Measurements from ENCODE around the gene AJAP1. TPM values are rescaled to one million over a fixed set of nuclear protein-coding genes. Genes with fewer than 3 reads are reported as not detected.

The AJAP1 gene
- total and polyA plus RNA-seq, 10 of the 15 experiments (the other 5 are each of a cell fraction or from before 2014, with no cell fraction given), result not detected

DNA sequence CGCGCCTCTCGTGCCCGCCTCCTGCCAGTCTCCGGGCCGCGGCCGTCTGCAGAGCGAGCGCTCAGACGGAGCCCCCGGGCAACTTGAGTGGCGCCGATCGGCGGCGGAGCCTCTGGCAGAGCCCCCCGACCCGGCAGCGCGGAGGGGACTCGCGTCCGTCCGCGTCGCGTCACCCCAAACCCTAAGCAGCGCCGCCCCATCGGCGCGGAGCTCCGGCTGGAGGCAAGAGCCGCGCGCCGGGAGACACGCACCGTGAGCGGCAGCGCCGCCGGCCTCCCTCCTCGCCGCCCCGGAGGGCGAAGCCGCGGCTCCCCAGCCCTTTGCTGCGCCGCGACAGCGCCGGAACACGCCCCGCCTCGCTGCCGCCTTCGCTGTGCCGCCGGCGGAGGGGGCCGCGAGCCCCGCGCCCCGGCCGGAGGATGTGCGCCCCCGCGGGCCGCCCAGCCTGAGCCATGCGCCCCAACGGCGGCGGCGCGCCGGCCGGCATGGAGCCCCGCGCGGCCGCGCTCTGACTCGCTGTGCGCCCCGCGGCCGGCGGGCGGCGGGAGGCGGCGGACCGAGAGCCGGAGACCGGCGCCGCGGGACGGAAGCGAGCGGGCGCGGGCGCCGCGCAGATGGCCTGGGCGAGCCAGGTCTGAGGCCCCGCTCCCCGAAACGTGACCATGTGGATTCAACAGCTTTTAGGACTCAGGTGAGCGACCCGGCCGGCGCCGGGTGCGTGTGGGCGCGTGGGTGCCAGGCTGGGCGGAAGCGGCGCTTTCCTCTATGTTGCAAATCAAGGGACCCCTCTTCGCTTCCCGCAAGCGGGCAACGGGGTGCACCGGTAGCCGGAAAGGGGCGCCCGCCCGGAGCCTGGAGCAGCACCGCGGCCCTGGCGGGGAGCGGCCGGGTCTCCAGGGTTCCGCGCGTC, 610 bp downstream of the AJAP1 start:
- DNase-seq (ENCODE audit: low read depth, low spot score) (no peak), ATAC-seq (no peak), FAIRE-seq (no peak)
- in situ Hi-C loops (cut with MboI), result loop anchor here (10.0 kb wide), 1 partner anchor 170 kb away; no protein-coding TSS in a partner anchor
- H3K4me1 ChIP-seq (ENCODE audit: control insufficient read depth, insufficient read depth, low read length), result no peaks in the 10 kb centered on the region
- TF ChIP-seq, protein P1, sequence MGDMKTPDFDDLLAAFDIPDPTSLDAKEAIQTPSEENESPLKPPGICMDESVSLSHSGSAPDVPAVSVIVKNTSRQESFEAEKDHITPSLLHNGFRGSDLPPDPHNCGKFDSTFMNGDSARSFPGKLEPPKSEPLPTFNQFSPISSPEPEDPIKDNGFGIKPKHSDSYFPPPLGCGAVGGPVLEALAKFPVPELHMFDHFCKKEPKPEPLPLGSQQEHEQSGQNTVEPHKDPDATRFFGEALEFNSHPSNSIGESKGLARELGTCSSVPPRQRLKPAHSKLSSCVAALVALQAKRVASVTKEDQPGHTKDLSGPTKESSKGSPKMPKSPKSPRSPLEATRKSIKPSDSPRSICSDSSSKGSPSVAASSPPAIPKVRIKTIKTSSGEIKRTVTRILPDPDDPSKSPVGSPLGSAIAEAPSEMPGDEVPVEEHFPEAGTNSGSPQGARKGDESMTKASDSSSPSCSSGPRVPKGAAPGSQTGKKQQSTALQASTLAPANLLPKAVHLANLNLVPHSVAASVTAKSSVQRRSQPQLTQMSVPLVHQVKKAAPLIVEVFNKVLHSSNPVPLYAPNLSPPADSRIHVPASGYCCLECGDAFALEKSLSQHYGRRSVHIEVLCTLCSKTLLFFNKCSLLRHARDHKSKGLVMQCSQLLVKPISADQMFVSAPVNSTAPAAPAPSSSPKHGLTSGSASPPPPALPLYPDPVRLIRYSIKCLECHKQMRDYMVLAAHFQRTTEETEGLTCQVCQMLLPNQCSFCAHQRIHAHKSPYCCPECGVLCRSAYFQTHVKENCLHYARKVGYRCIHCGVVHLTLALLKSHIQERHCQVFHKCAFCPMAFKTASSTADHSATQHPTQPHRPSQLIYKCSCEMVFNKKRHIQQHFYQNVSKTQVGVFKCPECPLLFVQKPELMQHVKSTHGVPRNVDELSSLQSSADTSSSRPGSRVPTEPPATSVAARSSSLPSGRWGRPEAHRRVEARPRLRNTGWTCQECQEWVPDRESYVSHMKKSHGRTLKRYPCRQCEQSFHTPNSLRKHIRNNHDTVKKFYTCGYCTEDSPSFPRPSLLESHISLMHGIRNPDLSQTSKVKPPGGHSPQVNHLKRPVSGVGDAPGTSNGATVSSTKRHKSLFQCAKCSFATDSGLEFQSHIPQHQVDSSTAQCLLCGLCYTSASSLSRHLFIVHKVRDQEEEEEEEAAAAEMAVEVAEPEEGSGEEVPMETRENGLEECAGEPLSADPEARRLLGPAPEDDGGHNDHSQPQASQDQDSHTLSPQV (IDR thresholded peaks at IDR 0.05), result no peak
- TF ChIP-seq, protein P2, sequence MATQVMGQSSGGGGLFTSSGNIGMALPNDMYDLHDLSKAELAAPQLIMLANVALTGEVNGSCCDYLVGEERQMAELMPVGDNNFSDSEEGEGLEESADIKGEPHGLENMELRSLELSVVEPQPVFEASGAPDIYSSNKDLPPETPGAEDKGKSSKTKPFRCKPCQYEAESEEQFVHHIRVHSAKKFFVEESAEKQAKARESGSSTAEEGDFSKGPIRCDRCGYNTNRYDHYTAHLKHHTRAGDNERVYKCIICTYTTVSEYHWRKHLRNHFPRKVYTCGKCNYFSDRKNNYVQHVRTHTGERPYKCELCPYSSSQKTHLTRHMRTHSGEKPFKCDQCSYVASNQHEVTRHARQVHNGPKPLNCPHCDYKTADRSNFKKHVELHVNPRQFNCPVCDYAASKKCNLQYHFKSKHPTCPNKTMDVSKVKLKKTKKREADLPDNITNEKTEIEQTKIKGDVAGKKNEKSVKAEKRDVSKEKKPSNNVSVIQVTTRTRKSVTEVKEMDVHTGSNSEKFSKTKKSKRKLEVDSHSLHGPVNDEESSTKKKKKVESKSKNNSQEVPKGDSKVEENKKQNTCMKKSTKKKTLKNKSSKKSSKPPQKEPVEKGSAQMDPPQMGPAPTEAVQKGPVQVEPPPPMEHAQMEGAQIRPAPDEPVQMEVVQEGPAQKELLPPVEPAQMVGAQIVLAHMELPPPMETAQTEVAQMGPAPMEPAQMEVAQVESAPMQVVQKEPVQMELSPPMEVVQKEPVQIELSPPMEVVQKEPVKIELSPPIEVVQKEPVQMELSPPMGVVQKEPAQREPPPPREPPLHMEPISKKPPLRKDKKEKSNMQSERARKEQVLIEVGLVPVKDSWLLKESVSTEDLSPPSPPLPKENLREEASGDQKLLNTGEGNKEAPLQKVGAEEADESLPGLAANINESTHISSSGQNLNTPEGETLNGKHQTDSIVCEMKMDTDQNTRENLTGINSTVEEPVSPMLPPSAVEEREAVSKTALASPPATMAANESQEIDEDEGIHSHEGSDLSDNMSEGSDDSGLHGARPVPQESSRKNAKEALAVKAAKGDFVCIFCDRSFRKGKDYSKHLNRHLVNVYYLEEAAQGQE (IDR thresholded peaks at IDR 0.05; ENCODE audit: low read depth, low read length), result no peak
- TF ChIP-seq SPI1 (IDR thresholded peaks at IDR 0.05; ENCODE audit: borderline replicate concordance, insufficient read depth, low read depth, low read length) (no peak), MEF2B (IDR thresholded peaks at IDR 0.05; ENCODE audit: partially characterized antibody, poor library complexity, severe bottlenecking) (no peak), NFIC (IDR thresholded peaks at IDR 0.05; ENCODE audit: low read depth, low read length) (no peak), HDAC6 (IDR thresholded peaks at IDR 0.05; ENCODE audit: unreplicated experiment) (no peak), MXI1 (IDR thresholded peaks at IDR 0.05; ENCODE audit: low read depth, low read length) (no peak), HDGF (IDR thresholded peaks at IDR 0.05) (no peak), SUZ12 (IDR thresholded peaks at IDR 0.05; ENCODE audit: unreplicated experiment) (no peak), ZNF274 (IDR thresholded peaks at IDR 0.05; ENCODE audit: insufficient read depth, insufficient read length) (no peak)
- TF ChIP-seq, protein P3, sequence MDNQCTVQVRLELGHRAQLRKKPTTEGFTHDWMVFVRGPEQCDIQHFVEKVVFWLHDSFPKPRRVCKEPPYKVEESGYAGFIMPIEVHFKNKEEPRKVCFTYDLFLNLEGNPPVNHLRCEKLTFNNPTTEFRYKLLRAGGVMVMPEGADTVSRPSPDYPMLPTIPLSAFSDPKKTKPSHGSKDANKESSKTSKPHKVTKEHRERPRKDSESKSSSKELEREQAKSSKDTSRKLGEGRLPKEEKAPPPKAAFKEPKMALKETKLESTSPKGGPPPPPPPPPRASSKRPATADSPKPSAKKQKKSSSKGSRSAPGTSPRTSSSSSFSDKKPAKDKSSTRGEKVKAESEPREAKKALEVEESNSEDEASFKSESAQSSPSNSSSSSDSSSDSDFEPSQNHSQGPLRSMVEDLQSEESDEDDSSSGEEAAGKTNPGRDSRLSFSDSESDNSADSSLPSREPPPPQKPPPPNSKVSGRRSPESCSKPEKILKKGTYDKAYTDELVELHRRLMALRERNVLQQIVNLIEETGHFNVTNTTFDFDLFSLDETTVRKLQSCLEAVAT (IDR thresholded peaks at IDR 0.05), result no peak
- ChIA-PET CTCF (no interaction called here), RAD21 (ENCODE audit: unreplicated experiment) (no interaction called here), POLR2A (no interaction called here), SMC1A (ENCODE audit: uncharacterized antibody, unreplicated experiment) (no interaction called here)
- H3K27me3 ChIP-seq (replicated peaks in 1 of 2; ENCODE audit: control insufficient read depth in 2 of 2, insufficient read depth in 2 of 2, low read length in 1 of 2), result peaks cover 0 to 6% of the 10 kb centered on the region in 2 experiments; a peak in 3 of 4 replicates
- H3K9me3 ChIP-seq (replicated peaks; ENCODE audit: control insufficient read depth, insufficient read depth, low read length), result no peaks in the 10 kb centered on the region
- no peak overlapping the region for H3K4me3 ChIP-seq
- no peaks in the 10 kb centered on the region for H4K20me1 ChIP-seq (ENCODE audit: control insufficient read depth, insufficient read depth)
- intact Hi-C loops (cut with micrococcal nuclease; ENCODE audit: unreplicated experiment), result no loop called here
- no peaks in the 10 kb centered on the region for H3K79me2 ChIP-seq (ENCODE audit: control insufficient read depth, insufficient read depth, low read length)
- no peak overlapping the region for H3K27ac ChIP-seq (ENCODE audit: control insufficient read depth, insufficient read depth)
- WGBS (ENCODE audit: insufficient coverage, insufficient replicate concordance, low lambda C conversion rate, missing lambda C conversion rate), result 10% methylated on average over 79 of the region's 142 CpGs
- H3K36me3 ChIP-seq (ENCODE audit: control insufficient read depth in 2 of 2, insufficient read depth in 2 of 2, low read length in 1 of 2), result no peaks in the 10 kb centered on the region
- H2AFZ ChIP-seq (ENCODE audit: control insufficient read depth, low read depth, low read length), result no peak overlapping the region
- H3K9ac ChIP-seq (ENCODE audit: control insufficient read depth, insufficient read depth, low read length), result no peak overlapping the region
- no peak overlapping the region for H3K4me2 ChIP-seq (ENCODE audit: control insufficient read depth, insufficient read depth)
- no TSS peak for BruUV-seq (replicated peaks)
